DOHH2 (cell line): Measurements from ENCODE around the gene DYRK1B.

Source experiments
- H3F3A ChIP-seq: fragments of 200-600 bp; sonication (generic), shearing (Covaris generic); 2 replicates; pipeline ENCODE4 v1.6.0; 2016; ENCODE audit warnings: antibody characterized with exemption, mild to moderate bottlenecking; ENCODE audit not compliant: control insufficient read depth, insufficient read depth
- H3K27ac ChIP-seq: fragments of 200-600 bp; sonication (generic); 2 replicates; pipeline ENCODE4 v1.5.1; 2014; ENCODE audit warnings: low read depth, mild to moderate bottlenecking, low read length, moderate library complexity
- H3K27me3 ChIP-seq: fragments of 200-600 bp; sonication (generic); 2 replicates; pipeline ENCODE4 v1.6.1; 2014; ENCODE audit warnings: mild to moderate bottlenecking, low read length, mixed read lengths; ENCODE audit not compliant: control insufficient read depth
- H3K36me3 ChIP-seq: fragments of 200-600 bp; sonication (generic); 2 replicates; pipeline ENCODE4 v1.6.1; 2014; ENCODE audit warnings: mild to moderate bottlenecking, low read length, moderate library complexity, mixed read lengths; ENCODE audit not compliant: control insufficient read depth
- H3K4me1 ChIP-seq: fragments of 200-600 bp; sonication (generic); 2 replicates; pipeline ENCODE4 v1.6.1; 2014; ENCODE audit warnings: mild to moderate bottlenecking, low read length, mixed read lengths; ENCODE audit not compliant: control insufficient read depth
- H3K4me2 ChIP-seq: fragments of 200-600 bp; sonication (generic); 2 replicates; pipeline ENCODE4 v1.6.0; 2014; ENCODE audit warnings: mild to moderate bottlenecking, low read length, moderate library complexity
- H3K4me3 ChIP-seq: fragments of 200-600 bp; sonication (generic); 2 replicates; pipeline ENCODE4 v1.5.1; 2014; ENCODE audit warnings: mild to moderate bottlenecking, low read length, mixed read lengths
- H3K79me2 ChIP-seq: fragments of 200-600 bp; sonication (generic); 2 replicates; pipeline ENCODE4 v1.6.1; 2014; ENCODE audit warnings: mild to moderate bottlenecking, low read length, mixed read lengths; ENCODE audit not compliant: control insufficient read depth
- H3K9me2 ChIP-seq: fragments of 200-600 bp; sonication (generic); replicated peaks from 2 replicates; pipeline ENCODE4 v1.6.1; 2014; ENCODE audit warnings: mild to moderate bottlenecking, low read length, mixed read lengths; ENCODE audit not compliant: control insufficient read depth
- H3K9me3 ChIP-seq: fragments of 200-600 bp; sonication (generic); 2 replicates; pipeline ENCODE4 v1.6.1; 2014; ENCODE audit warnings: antibody characterized with exemption, low read length, mixed read lengths; ENCODE audit not compliant: control insufficient read depth, insufficient read depth
- H4K20me1 ChIP-seq: fragments of 200-600 bp; sonication (generic); 2 replicates; pipeline ENCODE4 v1.6.0; 2014; ENCODE audit warnings: low read depth, mild to moderate bottlenecking, antibody characterized with exemption, low read length, moderate library complexity; ENCODE audit not compliant: control insufficient read depth, insufficient read depth
- EZH2phosphoT487 ChIP-seq: fragments of 200-600 bp; sonication (generic); IDR thresholded peaks from 2 replicates; pipeline ENCODE4 v1.6.1; 2017; ENCODE audit warnings: borderline replicate concordance, mild to moderate bottlenecking, antibody characterized with exemption, low read length, moderate library complexity, mixed read lengths
- TF ChIP-seq, protein P1 (sequence below): fragments of 200-600 bp; sonication (generic); IDR thresholded peaks from one replicate; pipeline ENCODE4 v1.5.1; 2014; ENCODE audit warnings: antibody characterized with exemption, mild to moderate bottlenecking, low read depth, low read length; ENCODE audit not compliant: poor library complexity, severe bottlenecking

DYRK1B gene

DNA sequence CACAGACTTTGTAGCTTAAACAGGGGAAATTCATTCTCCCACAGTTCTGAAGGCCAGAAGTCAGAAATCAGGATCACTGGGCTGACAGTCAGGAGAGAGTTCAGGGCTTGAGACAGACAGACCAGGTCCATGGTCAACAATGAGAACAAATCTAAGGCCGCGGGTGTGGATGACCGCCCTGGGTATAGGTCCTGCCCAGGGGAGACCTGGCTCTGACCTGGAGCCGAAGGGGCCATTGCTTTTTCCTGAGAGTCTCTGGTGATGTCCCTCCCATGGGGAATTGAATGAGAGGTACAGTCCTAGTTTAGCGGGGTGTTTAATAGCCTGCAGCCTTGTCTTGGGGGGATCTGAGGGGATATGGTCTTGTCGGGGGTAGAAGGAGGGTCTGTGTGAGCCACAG, 37.4 kb upstream of the DYRK1B start:
- TF ChIP-seq EZH2phosphoT487, result no peak
- TF ChIP-seq, protein P1, sequence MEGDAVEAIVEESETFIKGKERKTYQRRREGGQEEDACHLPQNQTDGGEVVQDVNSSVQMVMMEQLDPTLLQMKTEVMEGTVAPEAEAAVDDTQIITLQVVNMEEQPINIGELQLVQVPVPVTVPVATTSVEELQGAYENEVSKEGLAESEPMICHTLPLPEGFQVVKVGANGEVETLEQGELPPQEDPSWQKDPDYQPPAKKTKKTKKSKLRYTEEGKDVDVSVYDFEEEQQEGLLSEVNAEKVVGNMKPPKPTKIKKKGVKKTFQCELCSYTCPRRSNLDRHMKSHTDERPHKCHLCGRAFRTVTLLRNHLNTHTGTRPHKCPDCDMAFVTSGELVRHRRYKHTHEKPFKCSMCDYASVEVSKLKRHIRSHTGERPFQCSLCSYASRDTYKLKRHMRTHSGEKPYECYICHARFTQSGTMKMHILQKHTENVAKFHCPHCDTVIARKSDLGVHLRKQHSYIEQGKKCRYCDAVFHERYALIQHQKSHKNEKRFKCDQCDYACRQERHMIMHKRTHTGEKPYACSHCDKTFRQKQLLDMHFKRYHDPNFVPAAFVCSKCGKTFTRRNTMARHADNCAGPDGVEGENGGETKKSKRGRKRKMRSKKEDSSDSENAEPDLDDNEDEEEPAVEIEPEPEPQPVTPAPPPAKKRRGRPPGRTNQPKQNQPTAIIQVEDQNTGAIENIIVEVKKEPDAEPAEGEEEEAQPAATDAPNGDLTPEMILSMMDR, result no peak
- H3K36me3 ChIP-seq, result no peaks in the 10 kb centered on the region
- H4K20me1 ChIP-seq, result no peaks in the 10 kb centered on the region
- no peaks in the 10 kb centered on the region for H3F3A ChIP-seq
- no peaks in the 10 kb centered on the region for H3K4me1 ChIP-seq
- no peaks in the 10 kb centered on the region for H3K9me2 ChIP-seq
- no peaks in the 10 kb centered on the region for H3K79me2 ChIP-seq
- H3K4me3 ChIP-seq, result no peak overlapping the region
- H3K27me3 ChIP-seq, result no peaks in the 10 kb centered on the region
- H3K27ac ChIP-seq, result no peak overlapping the region
- no peak overlapping the region for H3K4me2 ChIP-seq
- H3K9me3 ChIP-seq, result no peaks in the 10 kb centered on the region

DNA sequence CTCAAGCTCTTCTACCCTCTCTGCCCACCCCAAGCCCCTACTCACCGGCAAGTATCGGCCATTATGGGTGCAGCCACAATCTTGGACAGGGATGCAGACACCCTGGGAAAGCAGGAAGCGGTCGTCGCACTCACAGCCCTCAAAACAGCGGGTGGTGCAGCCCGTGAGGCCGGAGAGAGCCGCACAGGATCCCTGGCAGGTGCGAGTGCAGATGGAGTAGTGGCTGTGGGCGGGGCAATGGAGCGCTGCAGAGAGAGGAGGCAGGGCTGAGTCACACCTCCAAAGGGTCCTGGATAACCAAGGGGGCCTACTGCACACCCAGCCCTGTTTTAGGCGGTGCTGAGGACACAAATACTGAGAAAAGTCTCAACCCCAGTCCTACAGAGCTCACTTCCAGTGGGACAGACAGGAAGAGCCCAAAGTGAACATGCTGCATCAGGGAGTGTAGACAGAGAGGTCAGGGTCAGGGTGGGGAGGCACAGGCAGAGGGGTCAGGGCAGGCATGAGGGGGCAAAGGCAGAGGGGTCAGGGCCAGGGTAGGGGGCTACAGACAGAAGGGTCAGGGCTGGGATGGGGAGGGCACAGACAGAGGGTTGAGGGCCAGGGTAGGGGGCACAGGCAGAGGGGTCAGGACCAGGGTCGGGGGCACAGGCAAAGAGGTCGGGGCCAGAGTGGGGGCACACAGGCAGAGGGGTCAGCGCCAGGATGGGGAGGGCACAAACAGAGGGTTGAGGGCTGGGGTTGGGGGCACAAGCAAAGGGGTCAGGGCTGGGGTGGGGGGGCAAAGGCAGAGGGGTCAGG, 36.4 kb upstream of the DYRK1B start:
- no peaks in the 10 kb centered on the region for H3K27me3 ChIP-seq
- H3K9me2 ChIP-seq, result no peaks in the 10 kb centered on the region
- H4K20me1 ChIP-seq, result no peaks in the 10 kb centered on the region
- H3K27ac ChIP-seq, result no peak overlapping the region
- no peaks in the 10 kb centered on the region for H3K79me2 ChIP-seq
- H3K4me1 ChIP-seq, result no peaks in the 10 kb centered on the region
- H3K9me3 ChIP-seq, result no peaks in the 10 kb centered on the region
- H3K4me2 ChIP-seq, result no peak overlapping the region
- H3F3A ChIP-seq, result no peaks in the 10 kb centered on the region
- TF ChIP-seq EZH2phosphoT487, result no peak
- TF ChIP-seq, protein P1, result no peak
- no peaks in the 10 kb centered on the region for H3K36me3 ChIP-seq
- H3K4me3 ChIP-seq, result no peak overlapping the region

DNA sequence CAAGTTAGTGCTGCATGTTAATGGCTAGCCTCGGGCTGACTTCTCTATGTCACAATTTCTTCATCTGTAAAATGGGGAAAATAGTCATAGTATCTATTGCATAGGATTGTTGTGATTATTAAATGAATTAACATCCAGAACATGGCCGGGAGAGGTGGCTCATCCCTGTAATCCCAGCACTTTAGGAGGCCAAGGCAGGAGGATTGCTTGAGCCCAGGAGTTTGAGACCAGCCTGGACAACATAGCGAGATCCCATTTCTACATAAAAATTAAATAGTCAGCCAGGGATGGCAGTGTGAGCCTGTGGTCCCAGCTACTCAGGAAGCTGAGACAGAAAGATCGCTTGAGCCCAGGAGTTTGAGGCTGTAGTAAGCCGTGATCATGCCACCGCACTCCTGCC, 34.0 kb upstream of the DYRK1B start:
- Histone ChIP-seq H3K79me2 (no peaks in the 10 kb centered on the region), H4K20me1 (no peaks in the 10 kb centered on the region), H3F3A (no peaks in the 10 kb centered on the region), H3K27ac (no peak overlapping the region), H3K4me3 (no peak overlapping the region), H3K9me3 (no peaks in the 10 kb centered on the region), H3K4me1 (no peaks in the 10 kb centered on the region), H3K9me2 (no peaks in the 10 kb centered on the region), H3K36me3 (no peaks in the 10 kb centered on the region), H3K4me2 (no peak overlapping the region), H3K27me3 (no peaks in the 10 kb centered on the region)
- TF ChIP-seq, protein P1, result no peak
- no peak for TF ChIP-seq EZH2phosphoT487
